Right lobe of liver (tissue), 6 donors: Measurements from ENCODE around the gene NSUN6. TPM values are rescaled to one million over a fixed set of nuclear protein-coding genes. Genes with fewer than 3 reads are reported as not detected.

Experiments
- ATAC-seq, 4 donors: fragments of 200-7000 bp; cut with Tn5 transposase; one replicate each; pipeline ENCODE4 v1.9.1; 2020; ENCODE audit warnings: mild to moderate bottlenecking in 4 of 4, moderate library complexity in 4 of 4
- DNase-seq, 3 donors: peaks; one replicate each; pipeline ENCODE4 v3.0.0-alpha.2; 2020
- H3K27ac ChIP-seq, 3 donors: fragments of 200-600 bp; one replicate each; pipeline ENCODE4 v1.8.0; 2022
- H3K27me3 ChIP-seq, 2 donors: fragments of 200-600 bp; one replicate each; pipeline ENCODE4 v1.8.0; 2022
- H3K36me3 ChIP-seq, 4 donors: fragments of 200-600 bp; sonication (generic) in 1 of 4; one replicate each; pipeline versions ENCODE4 v1.5.1 to v1.8.0; 2017 to 2022; ENCODE audit warnings: control low read depth in 1 of 4
- H3K4me1 ChIP-seq, 4 donors: fragments of 200-600 bp; sonication (generic) in 1 of 4; one replicate each; pipeline versions ENCODE4 v1.5.1 to v1.8.0; 2017 to 2022; ENCODE audit warnings: control low read depth in 1 of 4
- H3K4me3 ChIP-seq, 3 donors: fragments of 200-600 bp; one replicate each; pipeline ENCODE4 v1.8.0; 2022
- H3K9me3 ChIP-seq, 4 donors: fragments of 200-600 bp; sonication (generic) in 1 of 4; one replicate each; pipeline versions ENCODE4 v1.5.1 to v1.8.0; 2017 to 2022; ENCODE audit warnings: control low read depth in 1 of 4
- CTCF ChIP-seq, 4 donors: fragments of 200-600 bp in 3 of 4; fragments of 450-650 bp in 1 of 4; IDR thresholded peaks; one replicate each; pipeline versions ENCODE4 v1.5.1 to v1.8.0; 2016 to 2022; ENCODE audit warnings: antibody characterized with exemption in 4 of 4, mild to moderate bottlenecking in 2 of 4
- POLR2A ChIP-seq: fragments of 450-650 bp; IDR thresholded peaks from one replicate; pipeline ENCODE4 v1.6.1; 2017; ENCODE audit warnings: antibody characterized with exemption, mild to moderate bottlenecking
- WGBS: methylation state at CpG from one replicate; pipeline ENCODE4 v1.1.6; 2018; ENCODE audit warnings: low coverage, low lambda C conversion rate; ENCODE audit not compliant: insufficient coverage; ENCODE audit errors: missing lambda C conversion rate; 5-methylcytosine and 5-hydroxymethylcytosine counted together
- intact Hi-C, 2 donors: fragments of 100-400 bp; cut with DNase I; formaldehyde crosslinking; loops; one replicate each; pipeline versions ENCODE4 v1.11.2 to v1.14.1; 2022
- total RNA-seq, 6 experiments: library from RNA; depleted of rRNA in 2 of 6; stranded (reverse); fragments of >200 nt in 2 of 6; fragmentation: NEBNext Ultra II Directional in 3 of 6; extraction: Animal tissue kit (Norgen Biotek cat#: 25700) in 3 of 6; gene quantifications; one replicate each; pipeline versions ENCODE4 v1.1.0 to v1.2.4, GENCODE V29; 2016 to 2023
- donor health status: DM: no; HTN: yes; CAD: no.
- donor health status: DM: no; HTN: no; CAD: no.
- donor health status: DM: no; HTN: no; CAD: no.
- donor health status: DM: no; HTN: yes; CAD: no.
- donor health status: DM: no; HTN: yes; CAD: no.

Gene NSUN6
- total RNA-seq, 6 experiments from 2014 or later, result 19.0 to 34.0 (median 27.9) TPM

- Histone ChIP-seq H3K4me1 (no peaks in the 10 kb centered on the region), H3K9me3 (no peaks in the 10 kb centered on the region), H3K36me3 (no peaks in the 10 kb centered on the region), H3K27ac (no peak overlapping the region), H3K27me3 (no peaks in the 10 kb centered on the region), H3K4me3 (no peak overlapping the region)
- ATAC-seq (no peak), DNase-seq (no peak)
- intact Hi-C loops, result no loop called here
- TF ChIP-seq CTCF (IDR thresholded peaks at IDR 0.05) (no peak), POLR2A (no peak)
- 38% methylated on average over 1 of the region's 1 CpG for WGBS
These were observed 128.4 kb downstream of the NSUN6 start for GRCh38 chr10:18523025-18523424.

GRCh38 chr10:18516851-18517250 lies 134.5 kb downstream of the NSUN6 start:
- ATAC-seq, result no peak
- TF ChIP-seq CTCF (IDR thresholded peaks at IDR 0.05) (no peak), POLR2A (no peak)
- WGBS, result 98% methylated on average over 3 of the region's 3 CpGs

GRCh38 chr10:18514537-18514936 lies 136.8 kb downstream of the NSUN6 start:
- Histone ChIP-seq H3K27ac (no peak overlapping the region), H3K27me3 (no peaks in the 10 kb centered on the region)
- no peak for ATAC-seq

More at GRCh38 chr10:18516851-18517250, 134.5 kb downstream of the NSUN6 start:
- no peak for DNase-seq
- H3K27me3 ChIP-seq, result no peaks in the 10 kb centered on the region
- H3K4me3 ChIP-seq, result no peak overlapping the region
- no peaks in the 10 kb centered on the region for H3K36me3 ChIP-seq
- no peaks in the 10 kb centered on the region for H3K4me1 ChIP-seq
- intact Hi-C loops, result no loop called here
- no peaks in the 10 kb centered on the region for H3K9me3 ChIP-seq
- H3K27ac ChIP-seq, result no peak overlapping the region

GRCh38 chr10:18508587-18508986 lies 142.8 kb downstream of the NSUN6 start:
- Histone ChIP-seq H3K4me3 (no peak overlapping the region), H3K4me1 (no peaks in the 10 kb centered on the region), H3K36me3 (no peaks in the 10 kb centered on the region), H3K9me3 (no peaks in the 10 kb centered on the region), H3K27me3 (no peaks in the 10 kb centered on the region), H3K27ac (no peak overlapping the region)
- DNase-seq, result no peak
- intact Hi-C loops, result no loop called here
- no peak for TF ChIP-seq POLR2A
- no peak for TF ChIP-seq CTCF (IDR thresholded peaks at IDR 0.05)
- no peak for ATAC-seq
- 68% methylated on average over 4 of the region's 4 CpGs for WGBS

More at GRCh38 chr10:18514537-18514936, 136.8 kb downstream of the NSUN6 start:
- no peak overlapping the region for H3K4me3 ChIP-seq
- no peaks in the 10 kb centered on the region for H3K4me1 ChIP-seq
- TF ChIP-seq POLR2A, result no peak
- TF ChIP-seq CTCF (IDR thresholded peaks at IDR 0.05), result no peak
- intact Hi-C loops, result no loop called here
- no peak for DNase-seq
- no peaks in the 10 kb centered on the region for H3K9me3 ChIP-seq
- no peaks in the 10 kb centered on the region for H3K36me3 ChIP-seq
